Measurements from ENCODE around the gene LCN15.

The LCN15 gene

DNA sequence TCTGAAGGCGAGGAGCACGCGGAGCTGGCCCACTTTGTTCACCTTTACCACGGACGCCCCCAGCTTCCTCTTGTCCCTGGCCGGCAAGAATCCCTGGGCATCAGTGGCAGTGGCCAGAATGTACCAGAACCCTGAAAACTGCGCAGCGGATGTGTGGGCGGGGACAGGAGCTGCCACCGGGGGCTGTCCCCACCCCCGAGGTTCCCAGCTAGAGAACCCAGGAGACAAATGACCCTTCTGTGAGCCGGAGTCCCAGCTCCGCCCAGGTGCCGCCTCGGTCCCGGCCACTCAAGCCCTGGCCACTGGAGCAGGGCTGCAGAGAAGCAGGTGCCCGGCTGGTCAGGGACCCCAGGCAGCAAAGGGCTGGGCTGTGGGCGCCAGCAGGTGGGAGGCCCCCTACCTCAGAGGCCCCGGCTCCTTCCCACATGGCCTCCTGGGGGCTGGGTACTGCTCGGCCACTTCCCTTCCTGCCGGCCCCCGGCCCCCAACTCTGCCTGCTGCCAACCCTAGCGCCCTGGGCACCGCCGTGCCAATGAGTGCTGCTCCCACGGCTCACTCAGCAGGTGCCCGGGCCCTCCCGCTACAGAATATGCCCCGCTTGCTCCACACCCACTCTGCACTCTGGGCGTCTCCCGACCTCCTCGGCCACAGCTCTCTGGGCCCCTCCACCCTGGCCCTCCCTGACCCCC is 22.3 kb downstream of the LCN15 start:
- in situ Hi-C loops (cut with MboI; ENCODE audit: low sequenced_read_pairs), result no loop called here

DNA sequence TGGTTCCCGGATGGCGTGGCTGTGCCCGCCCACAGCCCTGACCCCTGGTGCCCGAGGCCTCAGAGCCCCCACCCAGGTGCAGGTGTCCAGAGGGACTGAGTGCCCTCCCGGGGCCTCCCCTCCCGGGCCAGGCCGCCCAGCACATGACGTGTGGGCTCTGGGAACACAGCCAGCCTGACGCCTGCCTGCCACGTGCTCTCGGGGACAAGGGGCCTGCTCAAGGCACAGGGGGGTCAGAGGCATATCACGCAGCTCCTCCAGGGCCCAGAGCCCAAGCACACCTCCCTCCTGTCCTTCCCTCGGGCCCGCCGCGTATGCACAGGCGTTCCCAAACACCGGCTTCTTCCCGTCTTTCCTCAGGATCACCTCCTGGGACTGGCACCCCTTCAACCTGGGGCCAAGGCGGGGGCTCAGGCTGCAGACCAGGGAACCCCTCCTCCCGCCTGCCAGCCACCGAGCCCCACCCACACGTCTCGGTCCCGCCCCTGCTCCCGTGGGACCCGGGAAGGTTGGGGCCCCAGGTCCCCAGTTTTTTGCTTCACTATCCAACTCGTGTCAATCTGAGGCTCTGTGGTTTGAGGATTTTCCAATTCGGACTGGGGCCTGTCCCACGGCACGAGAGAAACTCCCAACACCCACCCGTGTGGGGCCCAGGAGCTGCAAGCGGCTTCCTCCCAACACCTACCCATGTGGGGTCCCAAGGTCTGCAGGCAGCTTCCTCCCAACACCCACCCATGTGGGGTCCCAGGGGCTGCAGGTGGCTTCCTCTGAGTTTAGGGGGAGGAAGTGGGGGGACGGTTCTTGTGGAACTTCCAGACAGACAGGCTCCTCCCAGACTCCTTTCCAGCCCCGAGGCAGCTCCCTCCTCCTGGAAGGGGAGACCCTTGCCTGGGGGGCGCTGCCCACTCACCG is 23.1 kb downstream of the LCN15 start:
- in situ Hi-C loops (cut with MboI; ENCODE audit: low sequenced_read_pairs), result no loop called here

- in situ Hi-C loops (cut with MboI; ENCODE audit: low sequenced_read_pairs), result no loop called here
Observed at GRCh38 chr9:136740491-136740890, 23.8 kb downstream of the LCN15 start.

DNA sequence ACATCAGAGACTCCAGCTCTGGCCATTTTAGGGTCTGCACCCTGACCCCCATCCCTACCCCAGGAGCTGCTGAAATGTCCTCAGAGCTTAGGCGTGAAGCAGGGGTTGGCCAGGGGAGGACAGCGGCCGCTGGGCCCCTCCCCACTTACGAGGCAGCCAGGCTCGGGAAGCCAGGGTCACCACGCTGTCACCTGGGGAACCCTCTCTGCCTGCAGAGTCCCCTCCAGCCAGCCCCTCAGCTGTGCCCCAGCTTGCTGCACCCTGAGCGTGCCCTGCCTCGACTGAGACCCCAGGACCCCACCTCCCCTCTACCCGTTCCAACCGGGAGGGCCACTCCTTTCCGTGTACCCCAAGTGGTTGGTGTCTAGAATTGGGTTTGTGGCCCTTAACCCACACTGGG is 24.2 kb downstream of the LCN15 start:
- in situ Hi-C loops (cut with MboI; ENCODE audit: low sequenced_read_pairs), result no loop called here

DNA sequence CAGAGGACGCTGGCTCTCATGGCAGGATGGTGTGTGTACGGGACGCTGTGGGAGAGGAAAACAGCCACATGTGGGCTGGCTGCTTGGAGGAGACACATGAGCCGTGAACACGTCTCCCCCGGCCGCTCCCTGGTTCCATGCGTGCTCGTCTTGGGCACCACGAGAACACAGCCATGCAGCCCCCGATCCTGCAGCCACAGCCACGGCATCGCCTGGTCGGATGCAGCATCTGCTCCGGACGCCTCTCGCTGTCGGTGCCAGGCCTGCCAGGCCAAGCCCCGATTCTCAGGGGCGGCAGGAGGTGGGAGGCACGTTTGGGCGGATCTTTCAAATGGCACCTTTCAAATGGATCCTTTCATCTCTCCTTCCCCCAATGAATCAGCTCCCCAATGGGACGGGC is 24.8 kb downstream of the LCN15 start:
- in situ Hi-C loops (cut with MboI; ENCODE audit: low sequenced_read_pairs), result no loop called here

DNA sequence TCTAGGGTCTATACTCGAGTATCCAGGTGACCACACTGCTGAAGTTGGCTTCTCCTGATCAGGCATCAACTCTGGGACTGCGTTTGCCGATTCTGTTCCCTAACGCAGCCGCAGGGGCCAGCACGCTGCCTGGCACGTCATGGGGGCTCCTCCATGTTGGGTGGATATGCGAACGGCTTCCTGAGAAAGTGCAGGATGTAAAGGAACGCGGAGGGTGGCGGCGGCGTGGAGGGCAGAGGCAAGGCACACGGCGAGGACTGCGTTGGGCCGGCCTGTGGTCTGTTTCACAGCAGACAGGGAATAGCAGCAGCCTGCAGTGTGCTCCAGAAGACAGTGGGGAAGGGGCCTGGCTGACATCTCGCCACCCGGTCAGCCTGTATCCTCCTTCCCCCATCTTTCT is 25.4 kb downstream of the LCN15 start:
- in situ Hi-C loops (cut with MboI; ENCODE audit: low sequenced_read_pairs), result no loop called here

DNA sequence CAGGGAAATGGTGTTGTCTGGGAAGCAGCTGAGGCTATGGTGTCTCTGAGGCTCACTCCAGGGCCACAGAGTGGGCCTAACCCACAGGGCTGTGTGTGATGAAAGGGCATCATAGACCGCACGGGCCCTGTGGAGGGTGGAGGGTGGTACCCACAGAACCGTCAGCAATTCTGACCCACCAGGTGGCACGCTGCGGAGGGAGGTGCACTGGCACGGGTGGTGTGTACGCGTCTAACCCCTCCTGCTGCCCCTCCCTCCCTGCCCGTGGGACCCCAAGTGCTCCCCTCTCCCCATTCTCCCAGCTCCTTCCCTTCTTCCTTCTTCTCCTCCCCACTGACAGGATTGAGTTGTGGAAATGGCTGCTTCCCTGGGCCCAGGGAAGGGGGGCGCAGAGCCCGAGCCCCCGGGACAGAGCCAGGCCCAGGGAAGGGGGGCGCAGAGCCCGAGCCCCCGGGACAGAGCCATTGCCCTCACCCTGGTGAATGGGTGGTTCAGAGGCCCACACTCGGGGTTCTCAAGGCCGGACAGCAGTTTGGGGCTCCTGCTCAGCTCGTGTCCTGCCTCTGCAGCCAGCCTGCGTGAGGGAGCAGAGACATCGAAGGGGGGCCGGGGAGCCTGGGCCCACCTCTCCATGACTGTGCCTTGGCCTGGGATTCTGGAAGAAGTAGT is 28.4 kb downstream of the LCN15 start:
- in situ Hi-C loops (cut with MboI; ENCODE audit: low sequenced_read_pairs), result no loop called here

GRCh38 chr9:136734837-136735496 is 29.4 kb downstream of the LCN15 start:
- in situ Hi-C loops (cut with MboI; ENCODE audit: low sequenced_read_pairs), result no loop called here

- in situ Hi-C loops (cut with MboI; ENCODE audit: low sequenced_read_pairs), result no loop called here
Observed at GRCh38 chr9:136733611-136734010, 30.7 kb downstream of the LCN15 start.

- in situ Hi-C loops (cut with MboI; ENCODE audit: low sequenced_read_pairs), result no loop called here
Observed at GRCh38 chr9:136732444-136733178, 31.7 kb downstream of the LCN15 start.

DNA sequence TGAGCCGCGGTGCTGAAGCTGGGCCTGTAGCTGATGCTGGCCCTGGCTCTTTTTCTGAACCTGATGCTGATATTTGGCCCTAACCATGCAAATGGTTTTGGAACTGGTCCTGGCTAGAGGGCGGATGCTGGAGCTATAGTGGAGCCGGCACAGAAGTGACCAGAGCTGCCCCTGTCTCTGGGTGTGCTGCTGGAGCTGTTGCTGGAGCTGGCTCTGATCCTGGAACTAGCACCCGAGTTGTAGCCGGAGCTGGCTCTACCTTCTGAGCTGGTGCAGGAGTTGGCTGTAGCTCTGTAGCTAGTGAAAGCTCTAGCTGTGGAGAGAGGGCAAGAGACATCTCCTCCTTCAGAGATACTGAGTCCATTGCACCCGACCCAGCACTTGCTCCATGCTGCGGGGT is 34.4 kb downstream of the LCN15 start:
- in situ Hi-C loops (cut with MboI; ENCODE audit: low sequenced_read_pairs), result no loop called here

DNA sequence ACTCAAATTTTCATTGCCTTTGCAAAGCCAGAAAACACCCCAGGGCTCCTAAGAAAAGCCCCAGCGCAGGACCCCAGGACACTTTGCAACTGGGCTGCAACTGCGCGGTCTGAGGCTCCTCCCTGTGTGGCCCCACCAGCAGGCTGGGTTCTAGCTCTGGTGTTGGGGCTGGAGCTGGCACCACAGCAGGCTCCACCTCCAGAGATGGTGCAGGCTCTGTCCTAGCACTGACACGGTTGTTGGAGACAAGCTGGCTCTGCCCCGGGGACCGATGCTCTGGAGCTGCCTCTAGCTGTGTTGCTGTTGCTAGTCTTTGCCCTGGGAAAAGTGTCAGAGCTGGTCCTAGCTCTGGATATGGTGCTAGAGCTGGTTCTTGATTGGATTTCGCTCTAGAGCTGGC is 35.2 kb downstream of the LCN15 start:
- in situ Hi-C loops (cut with MboI; ENCODE audit: low sequenced_read_pairs), result no loop called here

GRCh38 chr9:136728548-136729123 is 35.7 kb downstream of the LCN15 start:
- in situ Hi-C loops (cut with MboI; ENCODE audit: low sequenced_read_pairs), result no loop called here

GRCh38 chr9:136728080-136728547 is 36.2 kb downstream of the LCN15 start:
- in situ Hi-C loops (cut with MboI; ENCODE audit: low sequenced_read_pairs), result no loop called here

- in situ Hi-C loops (cut with MboI; ENCODE audit: low sequenced_read_pairs), result no loop called here
Observed at GRCh38 chr9:136726631-136727191, 37.6 kb downstream of the LCN15 start.

DNA sequence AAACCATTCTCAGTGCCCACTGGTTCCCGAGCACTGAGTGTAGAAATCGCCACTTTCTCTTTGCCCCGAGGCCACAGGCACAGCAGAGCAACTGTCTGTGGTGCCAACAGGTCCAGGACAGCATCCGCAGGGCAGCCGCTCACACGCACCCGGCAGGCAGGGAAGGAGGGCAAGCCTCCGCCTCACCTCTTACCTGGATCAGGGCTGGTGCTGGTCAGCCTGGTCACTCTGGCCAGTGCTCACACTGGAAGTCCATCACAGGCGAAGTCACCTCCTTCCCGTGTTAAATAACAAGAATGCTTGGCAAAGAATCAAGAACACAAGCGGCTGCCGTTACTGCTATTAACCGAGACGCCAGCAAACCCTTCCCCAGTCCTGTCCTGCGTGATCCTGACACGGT is 38.2 kb downstream of the LCN15 start:
- in situ Hi-C loops (cut with MboI; ENCODE audit: low sequenced_read_pairs), result no loop called here

GRCh38 chr9:136725612-136726011 is 38.7 kb downstream of the LCN15 start:
- in situ Hi-C loops (cut with MboI; ENCODE audit: low sequenced_read_pairs), result no loop called here

- in situ Hi-C loops (cut with MboI; ENCODE audit: low sequenced_read_pairs), result no loop called here
Observed at GRCh38 chr9:136724772-136725171, 39.5 kb downstream of the LCN15 start.

- in situ Hi-C loops (cut with MboI; ENCODE audit: low sequenced_read_pairs), result no loop called here
Observed at GRCh38 chr9:136723989-136724388, 40.3 kb downstream of the LCN15 start.
